ENCODE results near the gene CFP. TPM values are rescaled to one million over a fixed set of nuclear protein-coding genes. Genes with fewer than 3 reads are reported as not detected.

Gene CFP
- total RNA-seq, 4 donors from 2014 or later, result 0.60 to 10.0 (median 3.0) TPM

GRCh38 chrX:47578692-47579091, 51.0 kb downstream of the CFP start:
- Histone ChIP-seq H3K27me3 (no peaks in the 10 kb centered on the region), H3K36me3 (no peaks in the 10 kb centered on the region), H3K27ac (no peak overlapping the region), H3K4me1 (peaks cover 0 to 19% (median 5%) of the 10 kb centered on the region in 4 donors), H3K9me3 (no peaks in the 10 kb centered on the region), H3K4me3 (no peak overlapping the region)
- TF ChIP-seq EP300 (IDR thresholded peaks at IDR 0.05; ENCODE audit: low read depth) (no peak), POLR2AphosphoS5 (IDR thresholded peaks at IDR 0.05) (no peak), POLR2A (IDR thresholded peaks at IDR 0.05) (no peak), CTCF (IDR thresholded peaks at IDR 0.05) (no peak)
- DNase-seq, result no peak
- WGBS, 2 donors (ENCODE audit: low coverage in 1 of 2), result 65% methylated on average over 16 of the region's 16 CpGs; no CpG with 5 or more reads in 1 of the 2 donors
- in situ Hi-C loops (cut with MboI; ENCODE audit: low pct_ligation_motif_present in 1 of 4, low pct_unique_long_range_greater_than_20kb in 1 of 4, low sequenced_read_pairs in 3 of 4), result no loop called here
- intact Hi-C loops (cut with DNase I; ENCODE audit: low total_unique reads), result loop anchor here (10.0 kb wide), 1 partner anchor 56 kb away; no protein-coding TSS in a partner anchor

- WGBS, 2 donors (ENCODE audit: low coverage in 1 of 2), result 71% methylated on average over 3 of the region's 3 CpGs; no CpG with 5 or more reads in 1 of the 2 donors
- intact Hi-C loops (cut with DNase I; ENCODE audit: low total_unique reads) (loop anchor here (10.0 kb wide), 1 partner anchor 57 kb away; no protein-coding TSS in a partner anchor), in situ Hi-C loops (cut with MboI; ENCODE audit: low pct_ligation_motif_present in 1 of 4, low pct_unique_long_range_greater_than_20kb in 1 of 4, low sequenced_read_pairs in 3 of 4) (no loop called here)
- H3K36me3 ChIP-seq, result no peaks in the 10 kb centered on the region
- no peaks in the 10 kb centered on the region for H3K9me3 ChIP-seq
- no peak for DNase-seq
- H3K27ac ChIP-seq, result no peak overlapping the region
- peaks cover 0 to 18% (median 8%) of the 10 kb centered on the region in 4 donors for H3K4me1 ChIP-seq
- H3K27me3 ChIP-seq, result no peaks in the 10 kb centered on the region
- TF ChIP-seq EP300 (IDR thresholded peaks at IDR 0.05; ENCODE audit: low read depth), result no peak
- no peak for TF ChIP-seq CTCF (IDR thresholded peaks at IDR 0.05)
- no peak for TF ChIP-seq POLR2AphosphoS5 (IDR thresholded peaks at IDR 0.05)
- no peak for TF ChIP-seq POLR2A (IDR thresholded peaks at IDR 0.05)
- H3K4me3 ChIP-seq, result no peak overlapping the region
Measured at GRCh38 chrX:47577901-47578300, 51.8 kb downstream of the CFP start.

GRCh38 chrX:47577424-47577823, 52.3 kb downstream of the CFP start:
- WGBS, 2 donors (ENCODE audit: low coverage in 1 of 2), result 73% methylated on average over 9 of the region's 9 CpGs; no CpG with 5 or more reads in 1 of the 2 donors
- no peak for DNase-seq
- H3K27ac ChIP-seq, result no peak overlapping the region
- no peaks in the 10 kb centered on the region for H3K27me3 ChIP-seq
- TF ChIP-seq CTCF (IDR thresholded peaks at IDR 0.05) (no peak), POLR2A (IDR thresholded peaks at IDR 0.05) (no peak), EP300 (IDR thresholded peaks at IDR 0.05; ENCODE audit: low read depth) (no peak), POLR2AphosphoS5 (IDR thresholded peaks at IDR 0.05) (no peak)
- in situ Hi-C loops (cut with MboI; ENCODE audit: low pct_ligation_motif_present in 1 of 4, low pct_unique_long_range_greater_than_20kb in 1 of 4, low sequenced_read_pairs in 3 of 4) (no loop called here), intact Hi-C loops (cut with DNase I; ENCODE audit: low total_unique reads) (loop anchor here (10.0 kb wide), 1 partner anchor 57 kb away; no protein-coding TSS in a partner anchor)
- H3K4me1 ChIP-seq, result peaks cover 0 to 18% (median 8%) of the 10 kb centered on the region in 4 donors
- H3K4me3 ChIP-seq, result no peak overlapping the region
- no peaks in the 10 kb centered on the region for H3K36me3 ChIP-seq
- H3K9me3 ChIP-seq, result no peaks in the 10 kb centered on the region

- Histone ChIP-seq H3K27ac (no peak overlapping the region), H3K36me3 (no peaks in the 10 kb centered on the region), H3K9me3 (no peaks in the 10 kb centered on the region), H3K4me1 (peaks cover 0 to 14% (median 8%) of the 10 kb centered on the region in 4 donors), H3K4me3 (no peak overlapping the region), H3K27me3 (no peaks in the 10 kb centered on the region)
- WGBS, 2 donors (ENCODE audit: low coverage in 1 of 2), result 93% methylated on average over 20 of the region's 20 CpGs; no CpG with 5 or more reads in 1 of the 2 donors
- in situ Hi-C loops (cut with MboI; ENCODE audit: low pct_ligation_motif_present in 1 of 4, low pct_unique_long_range_greater_than_20kb in 1 of 4, low sequenced_read_pairs in 3 of 4) (no loop called here), intact Hi-C loops (cut with DNase I; ENCODE audit: low total_unique reads) (loop anchor here (10.0 kb wide), 1 partner anchor 59 kb away; no protein-coding TSS in a partner anchor)
- TF ChIP-seq EP300 (IDR thresholded peaks at IDR 0.05; ENCODE audit: low read depth) (no peak), POLR2AphosphoS5 (IDR thresholded peaks at IDR 0.05) (no peak), CTCF (IDR thresholded peaks at IDR 0.05) (no peak), POLR2A (IDR thresholded peaks at IDR 0.05) (no peak)
- DNase-seq, result no peak
Measured at GRCh38 chrX:47576021-47576898, 53.5 kb downstream of the CFP start.
